HG02885 (cell line): ENCODE data around the gene PRSS27.

Experiments
- ATAC-seq: cut with Tn5 transposase; IDR thresholded peaks from one replicate; pipeline ENCODE4 v1.9.1; 2021; ENCODE audit warnings: mild to moderate bottlenecking; ENCODE audit not compliant: unreplicated experiment, poor library complexity

The PRSS27 gene

GRCh38 chr16:2752035-2752849 lies 32.2 kb upstream of the PRSS27 start, which contains the start of gene SRRM2:
Gene SRRM2 (plus strand): TSS chr16:2752638. CDS start chr16:2756365, 3,727 bp downstream.
- ATAC-seq = peak; percentile 81

- ATAC-seq = peak; percentile 45
These were observed 31.6 kb upstream of the PRSS27 start for GRCh38 chr16:2751577-2752034.

GRCh38 chr16:2749936-2750335 lies 29.9 kb upstream of the PRSS27 start:
- no peak for ATAC-seq

- ATAC-seq = no peak
These were observed 29.5 kb upstream of the PRSS27 start for GRCh38 chr16:2749476-2749875.

GRCh38 chr16:2748757-2749455 lies 28.9 kb upstream of the PRSS27 start:
- no peak for ATAC-seq

GRCh38 chr16:2745961-2746360 lies 25.9 kb upstream of the PRSS27 start:
- no peak for ATAC-seq

GRCh38 chr16:2745116-2745890 lies 25.3 kb upstream of the PRSS27 start:
- no peak for ATAC-seq

GRCh38 chr16:2744711-2745110 lies 24.7 kb upstream of the PRSS27 start:
- no peak for ATAC-seq

GRCh38 chr16:2743007-2743810 lies 23.2 kb upstream of the PRSS27 start:
- no peak for ATAC-seq

- no peak for ATAC-seq
These were observed 22.4 kb upstream of the PRSS27 start for GRCh38 chr16:2742323-2743006.

- ATAC-seq = no peak
These were observed 21.1 kb upstream of the PRSS27 start for GRCh38 chr16:2741168-2741567.

- no peak for ATAC-seq
These were observed 20.5 kb upstream of the PRSS27 start for GRCh38 chr16:2740476-2740875.

GRCh38 chr16:2739625-2740430 lies 19.8 kb upstream of the PRSS27 start:
- ATAC-seq = no peak

GRCh38 chr16:2738615-2739014 lies 18.6 kb upstream of the PRSS27 start:
- no peak for ATAC-seq

- no peak for ATAC-seq
These were observed 17.9 kb upstream of the PRSS27 start for GRCh38 chr16:2737895-2738418.

- ATAC-seq = no peak
These were observed 17.2 kb upstream of the PRSS27 start for GRCh38 chr16:2737238-2737605.

- ATAC-seq = no peak
These were observed 16.6 kb upstream of the PRSS27 start for GRCh38 chr16:2736476-2737237.
